ENCODE measurements around the gene SLC6A4. TPM values are rescaled to one million over a fixed set of nuclear protein-coding genes. Genes with fewer than 3 reads are reported as not detected.

The SLC6A4 gene
- total RNA-seq, 1 experiment from 2014 or later = not detected

DNA sequence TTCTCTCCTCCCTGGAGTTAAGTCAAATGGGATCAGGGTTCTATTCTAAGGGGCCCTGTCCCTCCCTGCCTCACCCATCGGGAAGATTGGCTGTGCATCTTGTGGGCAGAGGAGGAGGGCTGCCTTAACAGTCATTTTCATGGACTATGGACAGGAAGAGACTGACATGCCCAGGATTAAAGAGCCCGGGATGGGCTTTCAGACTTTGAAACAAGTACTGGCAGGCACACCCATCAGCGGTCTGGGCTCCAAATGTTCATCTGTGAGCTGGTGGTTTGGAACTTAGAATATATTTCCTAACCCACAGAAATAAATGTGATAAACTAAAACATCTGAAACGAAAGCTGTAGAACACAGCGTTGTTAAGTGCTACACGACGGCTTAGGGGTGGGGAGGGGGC lies 6.5 kb downstream of the SLC6A4 start:
- DNase-seq = no peak
- no peaks in the 10 kb centered on the region for H3K4me1 Mint-ChIP-seq (ENCODE audit: low read depth, unreplicated experiment)
- peaks cover 95% of the 10 kb centered on the region for H3K27me3 Mint-ChIP-seq (ENCODE audit: unreplicated experiment)
- TF ChIP-seq, protein P1, sequence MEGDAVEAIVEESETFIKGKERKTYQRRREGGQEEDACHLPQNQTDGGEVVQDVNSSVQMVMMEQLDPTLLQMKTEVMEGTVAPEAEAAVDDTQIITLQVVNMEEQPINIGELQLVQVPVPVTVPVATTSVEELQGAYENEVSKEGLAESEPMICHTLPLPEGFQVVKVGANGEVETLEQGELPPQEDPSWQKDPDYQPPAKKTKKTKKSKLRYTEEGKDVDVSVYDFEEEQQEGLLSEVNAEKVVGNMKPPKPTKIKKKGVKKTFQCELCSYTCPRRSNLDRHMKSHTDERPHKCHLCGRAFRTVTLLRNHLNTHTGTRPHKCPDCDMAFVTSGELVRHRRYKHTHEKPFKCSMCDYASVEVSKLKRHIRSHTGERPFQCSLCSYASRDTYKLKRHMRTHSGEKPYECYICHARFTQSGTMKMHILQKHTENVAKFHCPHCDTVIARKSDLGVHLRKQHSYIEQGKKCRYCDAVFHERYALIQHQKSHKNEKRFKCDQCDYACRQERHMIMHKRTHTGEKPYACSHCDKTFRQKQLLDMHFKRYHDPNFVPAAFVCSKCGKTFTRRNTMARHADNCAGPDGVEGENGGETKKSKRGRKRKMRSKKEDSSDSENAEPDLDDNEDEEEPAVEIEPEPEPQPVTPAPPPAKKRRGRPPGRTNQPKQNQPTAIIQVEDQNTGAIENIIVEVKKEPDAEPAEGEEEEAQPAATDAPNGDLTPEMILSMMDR (IDR thresholded peaks at IDR 0.05; ENCODE audit: unreplicated experiment) = no peak
- CTCF ChIA-PET = no interaction called here
- no peak overlapping the region for H3K27ac Mint-ChIP-seq (ENCODE audit: unreplicated experiment)
- intact Hi-C loops (cut with micrococcal nuclease; ENCODE audit: unreplicated experiment) = no loop called here
- H3K4me3 Mint-ChIP-seq (ENCODE audit: low read depth, unreplicated experiment) = no peak overlapping the region
- no peaks in the 10 kb centered on the region for H3K9me3 Mint-ChIP-seq (ENCODE audit: low read depth, unreplicated experiment)
- no peaks in the 10 kb centered on the region for H3K36me3 Mint-ChIP-seq (ENCODE audit: insufficient read depth, unreplicated experiment)
- no TSS peak for BruUV-seq (replicated peaks)

DNA sequence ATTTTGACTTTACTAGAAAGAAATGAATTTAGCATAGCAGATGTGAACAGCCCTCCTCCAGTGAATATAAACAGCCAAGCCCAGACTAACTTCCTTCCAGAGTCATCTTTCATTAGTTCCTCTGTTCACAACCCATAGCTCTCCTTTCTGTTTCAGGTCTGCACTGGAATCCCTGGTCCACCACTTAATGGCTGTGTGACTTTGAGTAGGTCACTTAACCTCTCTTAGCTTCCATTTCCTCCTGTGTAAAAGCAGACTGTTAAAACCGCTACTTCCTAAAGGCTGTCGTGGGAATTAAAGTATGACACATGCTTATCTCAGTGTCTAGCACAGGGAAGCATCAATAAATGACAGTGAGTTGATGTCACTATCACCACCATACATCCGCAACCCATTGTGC lies 7.5 kb downstream of the SLC6A4 start:
- no peaks in the 10 kb centered on the region for H3K36me3 Mint-ChIP-seq (ENCODE audit: insufficient read depth, unreplicated experiment)
- H3K27me3 Mint-ChIP-seq (ENCODE audit: unreplicated experiment) = peaks cover 85% of the 10 kb centered on the region
- no peak overlapping the region for H3K27ac Mint-ChIP-seq (ENCODE audit: unreplicated experiment)
- no peaks in the 10 kb centered on the region for H3K4me1 Mint-ChIP-seq (ENCODE audit: low read depth, unreplicated experiment)
- TF ChIP-seq, protein P1 (IDR thresholded peaks at IDR 0.05; ENCODE audit: unreplicated experiment) = no peak
- no peak for DNase-seq
- H3K9me3 Mint-ChIP-seq (ENCODE audit: low read depth, unreplicated experiment) = no peaks in the 10 kb centered on the region
- no TSS peak for BruUV-seq (replicated peaks)
- intact Hi-C loops (cut with micrococcal nuclease; ENCODE audit: unreplicated experiment) = no loop called here
- CTCF ChIA-PET = no interaction called here
- H3K4me3 Mint-ChIP-seq (ENCODE audit: low read depth, unreplicated experiment) = no peak overlapping the region

DNA sequence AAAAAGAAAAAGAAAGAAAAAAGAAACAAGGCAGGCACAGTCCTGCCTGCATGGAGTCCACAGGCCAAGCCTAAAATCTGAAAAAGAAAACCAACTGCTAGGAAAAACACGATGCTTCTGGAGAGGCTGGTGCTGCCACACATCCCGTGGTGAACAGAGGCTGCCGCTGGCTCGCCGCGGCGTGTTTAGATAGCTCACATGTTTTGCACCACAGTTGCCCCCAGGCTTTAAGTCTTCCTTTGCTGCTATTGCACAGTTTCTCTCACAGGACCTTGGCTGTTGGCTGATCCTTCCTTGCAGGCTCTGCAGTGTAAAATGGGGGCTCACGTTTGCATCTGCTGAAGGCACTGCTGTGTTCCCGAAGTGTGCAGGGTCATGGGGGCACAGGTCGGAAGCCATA lies 8.6 kb downstream of the SLC6A4 start:
- Mint-ChIP-seq H3K4me1 (ENCODE audit: low read depth, unreplicated experiment) (no peaks in the 10 kb centered on the region), H3K27me3 (ENCODE audit: unreplicated experiment) (peaks cover 79% of the 10 kb centered on the region), H3K9me3 (ENCODE audit: low read depth, unreplicated experiment) (no peaks in the 10 kb centered on the region), H3K4me3 (ENCODE audit: low read depth, unreplicated experiment) (no peak overlapping the region), H3K27ac (ENCODE audit: unreplicated experiment) (no peak overlapping the region), H3K36me3 (ENCODE audit: insufficient read depth, unreplicated experiment) (no peaks in the 10 kb centered on the region)
- intact Hi-C loops (cut with micrococcal nuclease; ENCODE audit: unreplicated experiment) = no loop called here
- no peak for DNase-seq
- BruUV-seq (replicated peaks) = no TSS peak
- CTCF ChIA-PET = no interaction called here
- TF ChIP-seq, protein P1 (IDR thresholded peaks at IDR 0.05; ENCODE audit: unreplicated experiment) = no peak

DNA sequence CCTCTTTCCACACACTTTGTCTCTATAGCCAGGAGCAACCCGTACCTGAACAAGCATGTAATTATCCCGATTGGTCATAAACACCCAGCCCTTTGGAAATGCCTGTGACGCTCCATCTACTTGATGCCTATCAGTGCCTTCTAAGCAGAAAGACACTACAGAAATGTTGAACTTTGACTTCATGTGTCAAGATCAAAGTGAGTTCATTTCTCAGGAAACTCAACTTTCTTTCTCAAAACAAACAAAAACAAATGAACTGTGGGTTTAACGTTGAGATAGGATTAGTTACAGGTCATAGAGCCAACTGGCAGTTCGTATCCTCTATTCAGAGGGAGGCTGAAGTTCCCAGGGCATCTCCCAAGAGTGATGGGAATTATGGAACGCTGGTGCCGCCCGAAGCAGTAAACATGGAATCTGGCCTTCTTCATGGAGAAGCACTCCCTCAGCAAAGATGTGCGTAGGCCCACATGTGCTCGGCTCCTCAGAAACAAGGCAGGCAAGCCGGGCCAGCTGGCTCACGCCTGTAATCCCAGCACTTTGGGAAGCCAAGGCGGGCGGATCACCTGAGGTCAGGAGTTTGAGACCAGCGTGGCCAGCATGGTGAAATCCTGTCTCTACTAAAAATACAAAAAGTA lies 9.5 kb downstream of the SLC6A4 start:
- TF ChIP-seq, protein P1 (IDR thresholded peaks at IDR 0.05; ENCODE audit: unreplicated experiment) = no peak
- Mint-ChIP-seq H3K27me3 (ENCODE audit: unreplicated experiment) (peaks cover 78% of the 10 kb centered on the region), H3K4me1 (ENCODE audit: low read depth, unreplicated experiment) (no peaks in the 10 kb centered on the region), H3K4me3 (ENCODE audit: low read depth, unreplicated experiment) (no peak overlapping the region), H3K36me3 (ENCODE audit: insufficient read depth, unreplicated experiment) (no peaks in the 10 kb centered on the region), H3K27ac (ENCODE audit: unreplicated experiment) (no peak overlapping the region), H3K9me3 (ENCODE audit: low read depth, unreplicated experiment) (no peaks in the 10 kb centered on the region)
- BruUV-seq (replicated peaks) = no TSS peak
- intact Hi-C loops (cut with micrococcal nuclease; ENCODE audit: unreplicated experiment) = no loop called here
- DNase-seq = no peak
- CTCF ChIA-PET = no interaction called here

Measured in Calu3 (cell line).